GM20000 (cell line): ENCODE data around the gene MXRA8.
"Not testable (repeated sequence)": the region's sequence is repeated elsewhere in the genome, so short reads cannot be mapped to it uniquely, and the experiment has no call there.

ENCODE experiments used
- DNase-seq: peaks from one replicate; pipeline ENCODE4 v3.0.0; 2012; ENCODE audit warnings: low spot score
- CTCF ChIP-seq: IDR thresholded peaks from 2 replicates; pipeline ENCODE4 v1.5.1; 2012; ENCODE audit warnings: mild to moderate bottlenecking, control low read depth; ENCODE audit errors: extremely low read depth, missing control alignments

Gene MXRA8

GRCh38 chr1:1388078-1388472 is 29.7 kb upstream of the MXRA8 start:
- no peak for DNase-seq
- TF ChIP-seq CTCF, result no peak

GRCh38 chr1:1387098-1388077 is 29.0 kb upstream of the MXRA8 start:
- no peak for TF ChIP-seq CTCF
- DNase-seq, result no peak

GRCh38 chr1:1385931-1386330 is 27.6 kb upstream of the MXRA8 start:
- no peak for TF ChIP-seq CTCF
- DNase-seq, result no peak

- not testable (repeated sequence) for DNase-seq
These were observed 27.0 kb upstream of the MXRA8 start for GRCh38 chr1:1385339-1385738.

GRCh38 chr1:1381294-1381693 is 22.9 kb upstream of the MXRA8 start:
- TF ChIP-seq CTCF, result no peak
- no peak for DNase-seq

- no peak for TF ChIP-seq CTCF
These were observed 22.5 kb upstream of the MXRA8 start for GRCh38 chr1:1380860-1381259.

GRCh38 chr1:1377540-1378205 is 19.3 kb upstream of the MXRA8 start:
- no peak for DNase-seq
- no peak for TF ChIP-seq CTCF

More at GRCh38 chr1:1380860-1381259, 22.5 kb upstream of the MXRA8 start:
- DNase-seq, result no peak
